GM19438 (cell line): ENCODE measurements around the gene CLSTN2.

Experiments used
- ATAC-seq: cut with Tn5 transposase; IDR thresholded peaks from one replicate; pipeline ENCODE4 v1.9.1; 2021; ENCODE audit warnings: low read depth; ENCODE audit not compliant: unreplicated experiment

The CLSTN2 gene

GRCh38 chr3:140555666-140556065, 620.7 kb downstream of the CLSTN2 start:
- no peak for ATAC-seq

GRCh38 chr3:140557476-140557875, 622.5 kb downstream of the CLSTN2 start:
- ATAC-seq: no peak

- ATAC-seq: no peak
These were observed 624.6 kb downstream of the CLSTN2 start for GRCh38 chr3:140559546-140559945.

GRCh38 chr3:140563206-140563760, 628.3 kb downstream of the CLSTN2 start:
- no peak for ATAC-seq

GRCh38 chr3:140568131-140568530, 633.1 kb downstream of the CLSTN2 start:
- no peak for ATAC-seq

- no peak for ATAC-seq
These were observed 634.0 kb downstream of the CLSTN2 start for GRCh38 chr3:140568842-140569520.

GRCh38 chr3:140570602-140571001, 635.6 kb downstream of the CLSTN2 start:
- ATAC-seq: no peak

GRCh38 chr3:140571836-140572235, 636.9 kb downstream of the CLSTN2 start:
- ATAC-seq: no peak

- ATAC-seq: no peak
These were observed 637.3 kb downstream of the CLSTN2 start for GRCh38 chr3:140572334-140572733.

GRCh38 chr3:140573011-140573410, 638.0 kb downstream of the CLSTN2 start:
- ATAC-seq: no peak

GRCh38 chr3:140574375-140574774, 639.4 kb downstream of the CLSTN2 start:
- ATAC-seq: no peak

- ATAC-seq: no peak
These were observed 641.5 kb downstream of the CLSTN2 start for GRCh38 chr3:140576449-140576848.

GRCh38 chr3:140577911-140578310, 642.9 kb downstream of the CLSTN2 start:
- no peak for ATAC-seq

GRCh38 chr3:140579260-140579659, 644.3 kb downstream of the CLSTN2 start:
- no peak for ATAC-seq

GRCh38 chr3:140580746-140581145, 645.8 kb downstream of the CLSTN2 start:
- ATAC-seq: no peak

GRCh38 chr3:140584549-140584948, 649.6 kb downstream of the CLSTN2 start:
- no peak for ATAC-seq

- ATAC-seq: no peak
These were observed 650.8 kb downstream of the CLSTN2 start for GRCh38 chr3:140585828-140586227.

- ATAC-seq: no peak
These were observed 651.3 kb downstream of the CLSTN2 start for GRCh38 chr3:140586311-140586710.

- ATAC-seq: no peak
These were observed 653.6 kb downstream of the CLSTN2 start for GRCh38 chr3:140588558-140588957.

- no peak for ATAC-seq
These were observed 658.8 kb downstream of the CLSTN2 start for GRCh38 chr3:140593766-140594165.

GRCh38 chr3:140595295-140595694, 660.3 kb downstream of the CLSTN2 start:
- no peak for ATAC-seq

- no peak for ATAC-seq
These were observed 662.4 kb downstream of the CLSTN2 start for GRCh38 chr3:140597364-140597763.
